Tibial artery (tissue), 4 donors: ENCODE results near the gene PKD2.

ENCODE experiments used
- DNase-seq, 2 donors: peaks; one replicate each; pipeline ENCODE4 v3.0.0-alpha.2; 2019
- H3K27ac ChIP-seq, 2 donors: fragments of 200-600 bp; sonication (generic) in 1 of 2; 1 replicate in 1 of 2; 2 replicates in 1 of 2; pipeline ENCODE4 v1.5.1; 2018 to 2019; ENCODE audit warnings: mild to moderate bottlenecking in 1 of 2
- H3K27me3 ChIP-seq, 2 donors: fragments of 200-600 bp; sonication (generic) in 1 of 2; one replicate each; pipeline versions ENCODE4 v1.5.1 to v1.6.0; 2016 to 2019
- H3K36me3 ChIP-seq, 3 donors: fragments of 200-600 bp; sonication (generic) in 2 of 3; one replicate each; pipeline ENCODE4 v1.5.1; 2016 to 2019; ENCODE audit warnings: mild to moderate bottlenecking in 2 of 3
- H3K4me1 ChIP-seq, 4 donors: fragments of 200-600 bp; sonication (generic) in 2 of 4; 1 replicate in 3 of 4; 2 replicates in 1 of 4; pipeline ENCODE4 v1.5.1; 2016 to 2019
- H3K4me3 ChIP-seq, 2 donors: fragments of 200-600 bp; sonication (generic) in 1 of 2; 1 replicate in 1 of 2; 2 replicates in 1 of 2; pipeline ENCODE4 v1.5.1; 2018 to 2019; ENCODE audit warnings: mild to moderate bottlenecking in 2 of 2
- H3K9me3 ChIP-seq, 3 donors: fragments of 200-600 bp; sonication (generic) in 1 of 3; one replicate each; pipeline ENCODE4 v1.5.1; 2016 to 2019
- intact Hi-C: fragments of 100-400 bp; cut with DNase I; formaldehyde crosslinking; loops from one replicate; pipeline ENCODE4 v1.15.0; 2023; ENCODE audit warnings: low total_unique reads
- TF ChIP-seq, protein P1 (sequence below), 2 experiments: fragments of 200-600 bp in 1 of 2; fragments of 450-650 bp in 1 of 2; IDR thresholded peaks; one replicate each; pipeline ENCODE4 v1.5.1; 2017 to 2019; ENCODE audit warnings: antibody characterized with exemption in 2 of 2, mild to moderate bottlenecking in 1 of 2, moderate library complexity in 1 of 2

The PKD2 gene

DNA sequence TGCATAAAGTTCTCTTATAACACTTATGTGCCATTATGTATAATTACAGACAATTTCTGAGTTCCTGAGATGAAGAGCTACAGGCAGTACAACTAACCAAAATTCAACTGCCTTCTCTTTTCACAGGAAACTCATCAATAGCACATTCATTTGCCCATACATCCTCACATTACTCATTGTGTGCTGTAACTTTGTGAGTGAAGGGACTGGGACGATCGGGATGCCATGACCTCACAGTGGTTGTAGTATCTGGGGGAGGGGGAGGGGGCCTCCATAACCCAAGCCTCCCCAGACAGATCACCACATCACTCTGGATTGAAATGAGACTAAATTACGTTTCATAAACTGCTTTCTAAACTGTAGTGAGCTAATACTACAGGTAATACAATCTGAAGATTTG, 90.3 kb downstream of the PKD2 start:
- H3K9me3 ChIP-seq: no peaks in the 10 kb centered on the region
- no peaks in the 10 kb centered on the region for H3K27me3 ChIP-seq
- no peak overlapping the region for H3K4me3 ChIP-seq
- TF ChIP-seq, protein P1, sequence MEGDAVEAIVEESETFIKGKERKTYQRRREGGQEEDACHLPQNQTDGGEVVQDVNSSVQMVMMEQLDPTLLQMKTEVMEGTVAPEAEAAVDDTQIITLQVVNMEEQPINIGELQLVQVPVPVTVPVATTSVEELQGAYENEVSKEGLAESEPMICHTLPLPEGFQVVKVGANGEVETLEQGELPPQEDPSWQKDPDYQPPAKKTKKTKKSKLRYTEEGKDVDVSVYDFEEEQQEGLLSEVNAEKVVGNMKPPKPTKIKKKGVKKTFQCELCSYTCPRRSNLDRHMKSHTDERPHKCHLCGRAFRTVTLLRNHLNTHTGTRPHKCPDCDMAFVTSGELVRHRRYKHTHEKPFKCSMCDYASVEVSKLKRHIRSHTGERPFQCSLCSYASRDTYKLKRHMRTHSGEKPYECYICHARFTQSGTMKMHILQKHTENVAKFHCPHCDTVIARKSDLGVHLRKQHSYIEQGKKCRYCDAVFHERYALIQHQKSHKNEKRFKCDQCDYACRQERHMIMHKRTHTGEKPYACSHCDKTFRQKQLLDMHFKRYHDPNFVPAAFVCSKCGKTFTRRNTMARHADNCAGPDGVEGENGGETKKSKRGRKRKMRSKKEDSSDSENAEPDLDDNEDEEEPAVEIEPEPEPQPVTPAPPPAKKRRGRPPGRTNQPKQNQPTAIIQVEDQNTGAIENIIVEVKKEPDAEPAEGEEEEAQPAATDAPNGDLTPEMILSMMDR (IDR thresholded peaks at IDR 0.05): no peak
- peaks cover 0 to 8% (median 0%) of the 10 kb centered on the region in 4 donors for H3K4me1 ChIP-seq
- no peak for DNase-seq
- H3K36me3 ChIP-seq: no peaks in the 10 kb centered on the region
- intact Hi-C loops: no loop called here
- no peak overlapping the region for H3K27ac ChIP-seq

DNA sequence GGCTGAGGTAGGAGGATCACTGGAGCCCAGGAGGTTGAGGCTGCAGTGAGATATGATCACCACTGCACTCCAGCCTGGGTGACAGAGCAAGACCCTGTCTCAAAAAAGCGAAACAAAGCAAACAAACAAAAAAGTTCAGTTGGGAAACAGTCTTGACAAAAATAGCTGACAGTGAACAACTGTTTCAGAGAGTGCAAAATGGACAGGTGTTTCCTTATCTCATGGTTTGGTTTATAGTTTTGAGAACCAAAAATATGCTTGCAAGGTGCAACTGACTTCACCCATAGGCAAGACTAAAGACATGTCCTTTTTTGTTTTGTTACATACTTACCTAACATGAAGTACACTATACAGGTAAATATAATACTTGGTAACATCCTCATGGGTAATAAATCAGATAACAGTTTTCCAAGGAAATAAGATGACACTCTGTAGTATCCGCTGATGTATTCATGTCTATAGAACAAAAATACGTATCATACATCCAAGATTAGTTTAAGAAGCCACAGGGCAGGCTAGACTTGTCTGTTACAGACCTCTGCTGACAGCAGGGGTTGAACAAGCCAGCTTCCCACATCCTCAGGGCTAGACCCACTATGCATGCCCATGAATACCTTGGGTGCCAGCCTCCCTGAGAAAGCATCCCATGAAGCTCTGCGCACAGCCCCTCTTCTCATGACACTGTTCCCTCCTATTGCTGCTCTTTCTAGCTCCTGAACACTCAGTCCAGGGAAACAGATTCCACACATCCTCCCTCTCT, 91.7 kb downstream of the PKD2 start:
- H3K27ac ChIP-seq: no peak overlapping the region
- TF ChIP-seq, protein P1 (IDR thresholded peaks at IDR 0.05): no peak
- intact Hi-C loops: no loop called here
- no peaks in the 10 kb centered on the region for H3K36me3 ChIP-seq
- H3K4me1 ChIP-seq: peaks cover 0 to 8% (median 0%) of the 10 kb centered on the region in 4 donors
- H3K9me3 ChIP-seq: no peaks in the 10 kb centered on the region
- no peak for DNase-seq
- H3K4me3 ChIP-seq: no peak overlapping the region
- no peaks in the 10 kb centered on the region for H3K27me3 ChIP-seq

- Histone ChIP-seq H3K27ac (no peak overlapping the region), H3K4me3 (no peak overlapping the region), H3K9me3 (no peaks in the 10 kb centered on the region), H3K4me1 (no peaks in the 10 kb centered on the region), H3K36me3 (no peaks in the 10 kb centered on the region), H3K27me3 (no peaks in the 10 kb centered on the region)
- DNase-seq: peak in 1 of 2 donors; percentile 23
- intact Hi-C loops: no loop called here
- TF ChIP-seq, protein P1 (IDR thresholded peaks at IDR 0.05): no peak
Measured at GRCh38 chr4:88101165-88101564, 93.7 kb downstream of the PKD2 start.

- H3K27ac ChIP-seq: no peak overlapping the region
- H3K27me3 ChIP-seq: no peaks in the 10 kb centered on the region
- no peaks in the 10 kb centered on the region for H3K9me3 ChIP-seq
- H3K4me3 ChIP-seq: no peak overlapping the region
- DNase-seq: no peak
- intact Hi-C loops: no loop called here
- H3K4me1 ChIP-seq: no peaks in the 10 kb centered on the region
- TF ChIP-seq, protein P1 (IDR thresholded peaks at IDR 0.05): no peak
- H3K36me3 ChIP-seq: no peaks in the 10 kb centered on the region
Measured at GRCh38 chr4:88102026-88102425, 94.6 kb downstream of the PKD2 start.

- H3K27me3 ChIP-seq: no peaks in the 10 kb centered on the region
- intact Hi-C loops: no loop called here
- no peaks in the 10 kb centered on the region for H3K9me3 ChIP-seq
- H3K4me3 ChIP-seq: no peak overlapping the region
- DNase-seq: no peak
- no peaks in the 10 kb centered on the region for H3K36me3 ChIP-seq
- TF ChIP-seq, protein P1 (IDR thresholded peaks at IDR 0.05): no peak
- H3K27ac ChIP-seq: no peak overlapping the region
- H3K4me1 ChIP-seq: peaks cover 0 to 12% (median 0%) of the 10 kb centered on the region in 4 donors
Measured at GRCh38 chr4:88104902-88105610, 97.6 kb downstream of the PKD2 start.
